ENCODE measurements around the gene OR51B2.
"Not testable (repeated sequence)": the region's sequence is repeated elsewhere in the genome, so short reads cannot be mapped to it uniquely, and the experiment has no call there.

The OR51B2 gene

GRCh38 chr11:5313326-5314023 is 10.6 kb downstream of the OR51B2 start:
- not testable (repeated sequence) for DNase-seq

GRCh38 chr11:5310423-5310822 is 13.7 kb downstream of the OR51B2 start:
- DNase-seq, result no peak

GRCh38 chr11:5307256-5308019 is 16.7 kb downstream of the OR51B2 start:
- no peak for DNase-seq

- DNase-seq, result no peak
These were observed 20.1 kb downstream of the OR51B2 start for GRCh38 chr11:5304046-5304445.

- DNase-seq, result no peak
These were observed 20.5 kb downstream of the OR51B2 start for GRCh38 chr11:5303626-5304025.

- DNase-seq, result no peak
These were observed 22.3 kb downstream of the OR51B2 start, which contains the start of gene OR51B4 for GRCh38 chr11:5301846-5302245. Gene OR51B4 (minus strand): TSS chr11:5301946. CDS start chr11:5301946, 0 bp downstream.

GRCh38 chr11:5300251-5300650 is 23.8 kb downstream of the OR51B2 start:
- DNase-seq, result no peak

- DNase-seq, result no peak
These were observed 25.6 kb downstream of the OR51B2 start for GRCh38 chr11:5298451-5298850.

GRCh38 chr11:5297721-5298323 is 26.3 kb downstream of the OR51B2 start:
- DNase-seq, result no peak

- DNase-seq, result not testable (repeated sequence)
These were observed 29.6 kb downstream of the OR51B2 start for GRCh38 chr11:5294342-5294995.

- no peak for DNase-seq
These were observed 31.1 kb downstream of the OR51B2 start for GRCh38 chr11:5293028-5293427.

GRCh38 chr11:5291207-5291838 is 32.8 kb downstream of the OR51B2 start:
- no peak for DNase-seq

GRCh38 chr11:5290106-5290505 is 34.0 kb downstream of the OR51B2 start:
- DNase-seq, result no peak

GRCh38 chr11:5289696-5290095 is 34.4 kb downstream of the OR51B2 start:
- no peak for DNase-seq

GRCh38 chr11:5288906-5289550 is 35.1 kb downstream of the OR51B2 start:
- DNase-seq, result no peak

GRCh38 chr11:5288108-5288905 is 35.8 kb downstream of the OR51B2 start:
- DNase-seq, result no peak

- DNase-seq, result no peak
These were observed 37.2 kb downstream of the OR51B2 start for GRCh38 chr11:5286901-5287300.

GRCh38 chr11:5286351-5286750 is 37.7 kb downstream of the OR51B2 start:
- DNase-seq, result no peak

- DNase-seq, result no peak
These were observed 38.3 kb downstream of the OR51B2 start for GRCh38 chr11:5285703-5286340.

Data from nucleus accumbens (tissue), 56 donors.